ENCODE data around the gene DUSP16. TPM values are rescaled to one million over a fixed set of nuclear protein-coding genes. Genes with fewer than 3 reads are reported as not detected.

Gene DUSP16
- total and polyA plus RNA-seq, 2 experiments from 2014 or later = 11.7 to 59.4 TPM

DNA sequence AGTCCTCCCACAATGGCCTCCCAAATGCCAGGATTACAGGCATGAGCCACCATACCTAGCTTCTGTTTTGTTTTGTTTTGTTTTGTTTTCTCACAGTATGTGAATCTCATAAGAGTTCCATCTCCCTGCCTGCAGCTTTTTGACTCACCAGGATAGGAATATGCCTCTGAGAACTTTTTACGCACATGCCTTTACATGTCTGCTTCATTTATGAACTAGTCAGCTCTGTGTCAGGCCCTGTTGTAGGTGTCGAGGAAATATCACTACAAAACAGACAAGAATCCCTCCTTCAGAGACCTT is 116.8 kb downstream of the DUSP16 start:
- no peak for ATAC-seq
- H3K4me3 ChIP-seq = no peak overlapping the region
- H3K27ac ChIP-seq (ENCODE audit: low read depth) = no peak overlapping the region
- H3K27me3 Mint-ChIP-seq (ENCODE audit: insufficient read depth, low read depth, poor library complexity) = peaks cover 7% of the 10 kb centered on the region
- H3K79me2 ChIP-seq (replicated peaks; ENCODE audit: insufficient read depth) = no peaks in the 10 kb centered on the region
- H3K4me1 Mint-ChIP-seq = peaks cover 32% of the 10 kb centered on the region
- 0 out of 2 replicates have a peak, but pooled peaks cover 2% of the 10 kb centered on the region for H3F3A ChIP-seq (replicated peaks; ENCODE audit: low read depth)
- peaks cover 19% of the 10 kb centered on the region for H3K4me1 ChIP-seq (ENCODE audit: insufficient read depth)
- no peaks in the 10 kb centered on the region; the same call in 1 of the 2 replicates for H4K20me1 ChIP-seq (replicated peaks; ENCODE audit: insufficient read depth)
- no peaks in the 10 kb centered on the region for H3K36me3 ChIP-seq (ENCODE audit: insufficient read depth)
- no peaks in the 10 kb centered on the region for H3K9me3 Mint-ChIP-seq
- H3K36me3 Mint-ChIP-seq (ENCODE audit: low read depth) = no peaks in the 10 kb centered on the region
- no peak overlapping the region for H2AFZ ChIP-seq
- no peak overlapping the region for H3K4me3 Mint-ChIP-seq
- no peaks in the 10 kb centered on the region for H3K9me2 ChIP-seq (ENCODE audit: insufficient read depth)
- TF ChIP-seq JUNB (IDR thresholded peaks at IDR 0.05; ENCODE audit: unreplicated experiment) (no peak), EZH2phosphoT487 (IDR thresholded peaks at IDR 0.05; ENCODE audit: unreplicated experiment) (no peak), STAT1 (IDR thresholded peaks at IDR 0.05; ENCODE audit: unreplicated experiment) (no peak), POLR2AphosphoS5 (IDR thresholded peaks at IDR 0.05; ENCODE audit: low read depth) (no peak)
- TF ChIP-seq, protein P1, sequence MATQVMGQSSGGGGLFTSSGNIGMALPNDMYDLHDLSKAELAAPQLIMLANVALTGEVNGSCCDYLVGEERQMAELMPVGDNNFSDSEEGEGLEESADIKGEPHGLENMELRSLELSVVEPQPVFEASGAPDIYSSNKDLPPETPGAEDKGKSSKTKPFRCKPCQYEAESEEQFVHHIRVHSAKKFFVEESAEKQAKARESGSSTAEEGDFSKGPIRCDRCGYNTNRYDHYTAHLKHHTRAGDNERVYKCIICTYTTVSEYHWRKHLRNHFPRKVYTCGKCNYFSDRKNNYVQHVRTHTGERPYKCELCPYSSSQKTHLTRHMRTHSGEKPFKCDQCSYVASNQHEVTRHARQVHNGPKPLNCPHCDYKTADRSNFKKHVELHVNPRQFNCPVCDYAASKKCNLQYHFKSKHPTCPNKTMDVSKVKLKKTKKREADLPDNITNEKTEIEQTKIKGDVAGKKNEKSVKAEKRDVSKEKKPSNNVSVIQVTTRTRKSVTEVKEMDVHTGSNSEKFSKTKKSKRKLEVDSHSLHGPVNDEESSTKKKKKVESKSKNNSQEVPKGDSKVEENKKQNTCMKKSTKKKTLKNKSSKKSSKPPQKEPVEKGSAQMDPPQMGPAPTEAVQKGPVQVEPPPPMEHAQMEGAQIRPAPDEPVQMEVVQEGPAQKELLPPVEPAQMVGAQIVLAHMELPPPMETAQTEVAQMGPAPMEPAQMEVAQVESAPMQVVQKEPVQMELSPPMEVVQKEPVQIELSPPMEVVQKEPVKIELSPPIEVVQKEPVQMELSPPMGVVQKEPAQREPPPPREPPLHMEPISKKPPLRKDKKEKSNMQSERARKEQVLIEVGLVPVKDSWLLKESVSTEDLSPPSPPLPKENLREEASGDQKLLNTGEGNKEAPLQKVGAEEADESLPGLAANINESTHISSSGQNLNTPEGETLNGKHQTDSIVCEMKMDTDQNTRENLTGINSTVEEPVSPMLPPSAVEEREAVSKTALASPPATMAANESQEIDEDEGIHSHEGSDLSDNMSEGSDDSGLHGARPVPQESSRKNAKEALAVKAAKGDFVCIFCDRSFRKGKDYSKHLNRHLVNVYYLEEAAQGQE (IDR thresholded peaks at IDR 0.05; ENCODE audit: unreplicated experiment) = no peak
- DNase-seq (ENCODE audit: low spot score) = no peak
- H3K27me3 ChIP-seq (ENCODE audit: insufficient read depth) = no peaks in the 10 kb centered on the region
- H3K4me2 ChIP-seq = no peak overlapping the region
- H3K27ac Mint-ChIP-seq = no peak overlapping the region

DNA sequence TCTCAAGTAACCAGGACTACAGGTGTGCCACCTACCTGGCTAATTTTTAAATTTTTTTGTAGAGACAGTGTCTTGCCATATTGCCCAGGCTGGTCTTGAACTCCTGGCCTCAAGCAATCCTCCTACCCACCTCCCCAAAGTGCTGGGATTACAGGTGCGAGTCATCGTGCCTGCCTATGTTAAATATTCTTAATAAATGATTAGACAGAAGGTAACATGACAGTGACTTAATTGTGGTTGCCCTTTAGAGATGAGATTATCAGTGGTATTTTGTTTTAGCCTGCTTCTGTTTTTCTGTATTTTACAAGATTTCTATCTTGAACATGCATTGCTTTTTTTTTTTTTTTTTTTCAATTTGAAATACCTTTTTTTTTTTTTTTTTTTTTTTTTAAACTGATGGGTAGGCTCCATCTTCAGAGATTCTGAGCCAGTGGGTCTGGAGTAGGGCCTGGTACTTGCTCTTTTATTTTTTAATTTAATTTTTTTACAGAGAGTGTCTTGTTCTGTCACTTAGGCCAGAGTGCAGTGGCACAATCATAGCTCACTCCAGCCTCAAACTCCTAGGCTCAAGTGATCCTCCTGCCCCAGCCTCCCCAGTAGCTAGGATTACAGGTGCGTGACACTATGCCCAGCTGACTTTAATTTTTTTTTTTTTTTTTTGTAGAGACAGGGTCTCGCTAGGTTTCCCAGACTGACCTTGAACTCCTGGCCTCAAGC is 117.3 kb downstream of the DUSP16 start:
- ATAC-seq (no peak), DNase-seq (ENCODE audit: low spot score) (no peak)
- Mint-ChIP-seq H3K4me1 (peaks cover 34% of the 10 kb centered on the region), H3K9me3 (no peaks in the 10 kb centered on the region), H3K36me3 (ENCODE audit: low read depth) (no peaks in the 10 kb centered on the region), H3K4me3 (no peak overlapping the region), H3K27me3 (ENCODE audit: insufficient read depth, low read depth, poor library complexity) (peaks cover 10% of the 10 kb centered on the region), H3K27ac (no peak overlapping the region)
- TF ChIP-seq POLR2AphosphoS5 (IDR thresholded peaks at IDR 0.05; ENCODE audit: low read depth) (no peak), CREB1 (CRISPR knock-in tag; IDR thresholded peaks at IDR 0.05; ENCODE audit: low read depth) (no peak)
- H3K4me2 ChIP-seq = no peak overlapping the region
- H4K20me1 ChIP-seq (replicated peaks; ENCODE audit: insufficient read depth) = no peaks in the 10 kb centered on the region; the same call in 1 of the 2 replicates
- H3F3A ChIP-seq (replicated peaks; ENCODE audit: low read depth) = 0 out of 2 replicates have a peak, but pooled peaks cover 2% of the 10 kb centered on the region
- no peaks in the 10 kb centered on the region for H3K27me3 ChIP-seq (ENCODE audit: insufficient read depth)
- no peaks in the 10 kb centered on the region for H3K79me2 ChIP-seq (replicated peaks; ENCODE audit: insufficient read depth)
- peaks cover 19% of the 10 kb centered on the region for H3K4me1 ChIP-seq (ENCODE audit: insufficient read depth)
- H3K36me3 ChIP-seq (ENCODE audit: insufficient read depth) = no peaks in the 10 kb centered on the region
- H3K9me2 ChIP-seq (ENCODE audit: insufficient read depth) = no peaks in the 10 kb centered on the region
- no peak overlapping the region for H3K4me3 ChIP-seq
- no peak overlapping the region for H3K27ac ChIP-seq (ENCODE audit: low read depth)
- H2AFZ ChIP-seq = no peak overlapping the region

DNA sequence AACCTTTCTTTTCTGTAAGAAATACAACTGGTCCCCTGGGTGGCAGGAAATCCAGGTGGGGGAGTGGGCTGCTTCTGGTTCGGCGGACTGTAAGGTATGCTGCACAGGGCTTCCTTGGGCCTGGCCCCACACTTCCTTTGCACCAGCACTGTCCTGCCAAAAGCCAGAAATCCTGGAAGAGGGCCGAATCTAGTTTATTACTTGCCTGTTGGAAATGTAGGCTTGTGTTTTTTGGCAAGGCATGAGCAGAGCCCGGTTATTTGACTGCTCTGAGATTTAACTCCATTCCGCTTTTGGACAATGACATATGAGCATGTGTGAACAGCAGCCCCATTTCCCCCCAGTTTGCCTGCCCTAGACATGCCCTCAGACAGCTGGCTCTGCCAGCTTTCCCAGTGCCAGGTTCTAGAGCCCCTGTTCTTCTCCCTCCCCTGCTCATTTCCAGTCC is 119.2 kb downstream of the DUSP16 start:
- peaks cover 10% of the 10 kb centered on the region for H3K27me3 Mint-ChIP-seq (ENCODE audit: insufficient read depth, low read depth, poor library complexity)
- Histone ChIP-seq H2AFZ (no peak overlapping the region), H3K27ac (ENCODE audit: low read depth) (no peak overlapping the region), H3K9me2 (ENCODE audit: insufficient read depth) (no peaks in the 10 kb centered on the region), H3K79me2 (replicated peaks; ENCODE audit: insufficient read depth) (no peaks in the 10 kb centered on the region), H3K4me1 (ENCODE audit: insufficient read depth) (peaks cover 10% of the 10 kb centered on the region), H3K36me3 (ENCODE audit: insufficient read depth) (no peaks in the 10 kb centered on the region), H4K20me1 (replicated peaks; ENCODE audit: insufficient read depth) (no peaks in the 10 kb centered on the region; the same call in 1 of the 2 replicates), H3K4me2 (no peak overlapping the region), H3K27me3 (ENCODE audit: insufficient read depth) (no peaks in the 10 kb centered on the region), H3K4me3 (no peak overlapping the region), H3F3A (replicated peaks; ENCODE audit: low read depth) (0 out of 2 replicates have a peak, but pooled peaks cover 2% of the 10 kb centered on the region)
- H3K4me1 Mint-ChIP-seq = peaks cover 21% of the 10 kb centered on the region
- DNase-seq (ENCODE audit: low spot score) (no peak), ATAC-seq (no peak)
- no peak overlapping the region for H3K27ac Mint-ChIP-seq
- no peak overlapping the region for H3K4me3 Mint-ChIP-seq
- no peaks in the 10 kb centered on the region for H3K36me3 Mint-ChIP-seq (ENCODE audit: low read depth)
- no peaks in the 10 kb centered on the region for H3K9me3 Mint-ChIP-seq
- TF ChIP-seq ZNF114 (CRISPR knock-in tag; IDR thresholded peaks at IDR 0.05) = no peak
- TF ChIP-seq EZH2phosphoT487 (IDR thresholded peaks at IDR 0.05; ENCODE audit: unreplicated experiment) = no peak
- no peak for TF ChIP-seq STAT1 (IDR thresholded peaks at IDR 0.05; ENCODE audit: unreplicated experiment)

Measured in GM23338 (cell line).